ENCODE measurements around the gene BIRC5. TPM values are rescaled to one million over a fixed set of nuclear protein-coding genes. Genes with fewer than 3 reads are reported as not detected.

Gene BIRC5
- total RNA-seq, 1 experiment from 2014 or later = 119 TPM

DNA sequence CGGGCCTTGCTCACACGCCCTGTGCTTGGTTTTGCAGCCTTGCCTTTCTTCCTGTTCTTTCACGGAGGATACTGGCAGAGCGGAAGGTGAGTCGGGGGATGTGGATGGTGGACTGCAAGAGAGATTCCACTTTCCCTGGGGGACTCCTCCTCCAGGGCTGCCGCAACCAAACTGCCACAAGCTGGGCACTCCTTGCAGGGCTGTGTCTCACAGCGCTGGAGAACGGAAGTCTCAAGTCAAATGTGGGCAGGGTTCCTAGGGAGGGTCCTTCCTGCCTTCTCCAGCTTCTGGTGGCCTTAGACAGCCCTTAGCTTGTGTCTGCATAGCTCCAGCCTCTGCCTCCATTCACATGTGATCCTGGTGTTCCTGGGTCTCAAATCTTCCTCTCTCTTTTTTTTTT is 11.4 kb upstream of the BIRC5 start:
- H3K27me3 ChIP-seq (ENCODE audit: control insufficient read depth, insufficient read depth, low read length) = no peaks in the 10 kb centered on the region
- ATAC-seq (no peak), DNase-seq (ENCODE audit: low read depth, low spot score) (no peak)
- no peaks in the 10 kb centered on the region for H3K36me3 ChIP-seq (ENCODE audit: control insufficient read depth, insufficient read depth, low read length)
- no peaks in the 10 kb centered on the region for H3K9me3 ChIP-seq (ENCODE audit: control insufficient read depth, insufficient read depth, low read depth, low read length)
- no peaks in the 10 kb centered on the region for H3K4me1 ChIP-seq (ENCODE audit: control insufficient read depth, insufficient read depth, low read length)
- H3K27ac ChIP-seq (ENCODE audit: low read length) = no peak overlapping the region
- POLR2A ChIA-PET = interaction anchor here (0.6 to 0.7 kb wide), 3 partner anchors 18 to 281 kb away, joined by 9 to 17 read pairs (median 15); no protein-coding TSS in a partner anchor
- in situ Hi-C loops (cut with HindIII; ENCODE audit: low pct_unique_long_range_greater_than_20kb, low sequenced_read_pairs) = no loop called here
- H3K4me3 ChIP-seq (ENCODE audit: low read depth in 2 of 2, low read length in 2 of 2) = no peak overlapping the region
- intact Hi-C loops (cut with micrococcal nuclease; ENCODE audit: unreplicated experiment) = no loop called here
- BruUV-seq (replicated peaks) = no TSS peak
- CTCF ChIA-PET = interaction anchor here (0.7 to 0.8 kb wide), 2 partner anchors 16 to 172 kb away, joined by 12 to 17 read pairs; no protein-coding TSS in a partner anchor
- TF ChIP-seq, protein P1, sequence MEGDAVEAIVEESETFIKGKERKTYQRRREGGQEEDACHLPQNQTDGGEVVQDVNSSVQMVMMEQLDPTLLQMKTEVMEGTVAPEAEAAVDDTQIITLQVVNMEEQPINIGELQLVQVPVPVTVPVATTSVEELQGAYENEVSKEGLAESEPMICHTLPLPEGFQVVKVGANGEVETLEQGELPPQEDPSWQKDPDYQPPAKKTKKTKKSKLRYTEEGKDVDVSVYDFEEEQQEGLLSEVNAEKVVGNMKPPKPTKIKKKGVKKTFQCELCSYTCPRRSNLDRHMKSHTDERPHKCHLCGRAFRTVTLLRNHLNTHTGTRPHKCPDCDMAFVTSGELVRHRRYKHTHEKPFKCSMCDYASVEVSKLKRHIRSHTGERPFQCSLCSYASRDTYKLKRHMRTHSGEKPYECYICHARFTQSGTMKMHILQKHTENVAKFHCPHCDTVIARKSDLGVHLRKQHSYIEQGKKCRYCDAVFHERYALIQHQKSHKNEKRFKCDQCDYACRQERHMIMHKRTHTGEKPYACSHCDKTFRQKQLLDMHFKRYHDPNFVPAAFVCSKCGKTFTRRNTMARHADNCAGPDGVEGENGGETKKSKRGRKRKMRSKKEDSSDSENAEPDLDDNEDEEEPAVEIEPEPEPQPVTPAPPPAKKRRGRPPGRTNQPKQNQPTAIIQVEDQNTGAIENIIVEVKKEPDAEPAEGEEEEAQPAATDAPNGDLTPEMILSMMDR (IDR thresholded peaks at IDR 0.05) = no peak
- TF ChIP-seq SIN3A (IDR thresholded peaks at IDR 0.05; ENCODE audit: borderline replicate concordance, insufficient read depth, low read depth, low read length) = no peak
- TF ChIP-seq, protein P2, sequence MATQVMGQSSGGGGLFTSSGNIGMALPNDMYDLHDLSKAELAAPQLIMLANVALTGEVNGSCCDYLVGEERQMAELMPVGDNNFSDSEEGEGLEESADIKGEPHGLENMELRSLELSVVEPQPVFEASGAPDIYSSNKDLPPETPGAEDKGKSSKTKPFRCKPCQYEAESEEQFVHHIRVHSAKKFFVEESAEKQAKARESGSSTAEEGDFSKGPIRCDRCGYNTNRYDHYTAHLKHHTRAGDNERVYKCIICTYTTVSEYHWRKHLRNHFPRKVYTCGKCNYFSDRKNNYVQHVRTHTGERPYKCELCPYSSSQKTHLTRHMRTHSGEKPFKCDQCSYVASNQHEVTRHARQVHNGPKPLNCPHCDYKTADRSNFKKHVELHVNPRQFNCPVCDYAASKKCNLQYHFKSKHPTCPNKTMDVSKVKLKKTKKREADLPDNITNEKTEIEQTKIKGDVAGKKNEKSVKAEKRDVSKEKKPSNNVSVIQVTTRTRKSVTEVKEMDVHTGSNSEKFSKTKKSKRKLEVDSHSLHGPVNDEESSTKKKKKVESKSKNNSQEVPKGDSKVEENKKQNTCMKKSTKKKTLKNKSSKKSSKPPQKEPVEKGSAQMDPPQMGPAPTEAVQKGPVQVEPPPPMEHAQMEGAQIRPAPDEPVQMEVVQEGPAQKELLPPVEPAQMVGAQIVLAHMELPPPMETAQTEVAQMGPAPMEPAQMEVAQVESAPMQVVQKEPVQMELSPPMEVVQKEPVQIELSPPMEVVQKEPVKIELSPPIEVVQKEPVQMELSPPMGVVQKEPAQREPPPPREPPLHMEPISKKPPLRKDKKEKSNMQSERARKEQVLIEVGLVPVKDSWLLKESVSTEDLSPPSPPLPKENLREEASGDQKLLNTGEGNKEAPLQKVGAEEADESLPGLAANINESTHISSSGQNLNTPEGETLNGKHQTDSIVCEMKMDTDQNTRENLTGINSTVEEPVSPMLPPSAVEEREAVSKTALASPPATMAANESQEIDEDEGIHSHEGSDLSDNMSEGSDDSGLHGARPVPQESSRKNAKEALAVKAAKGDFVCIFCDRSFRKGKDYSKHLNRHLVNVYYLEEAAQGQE (IDR thresholded peaks at IDR 0.05; ENCODE audit: insufficient read depth in 1 of 2, low read depth in 2 of 2, low read length in 1 of 2) = no peak
- no peak for TF ChIP-seq POLR2AphosphoS5 (IDR thresholded peaks at IDR 0.05; ENCODE audit: low read depth, low read length)
- TF ChIP-seq TCF7L2 (IDR thresholded peaks at IDR 0.05; ENCODE audit: low read depth, low read length) = no peak

DNA sequence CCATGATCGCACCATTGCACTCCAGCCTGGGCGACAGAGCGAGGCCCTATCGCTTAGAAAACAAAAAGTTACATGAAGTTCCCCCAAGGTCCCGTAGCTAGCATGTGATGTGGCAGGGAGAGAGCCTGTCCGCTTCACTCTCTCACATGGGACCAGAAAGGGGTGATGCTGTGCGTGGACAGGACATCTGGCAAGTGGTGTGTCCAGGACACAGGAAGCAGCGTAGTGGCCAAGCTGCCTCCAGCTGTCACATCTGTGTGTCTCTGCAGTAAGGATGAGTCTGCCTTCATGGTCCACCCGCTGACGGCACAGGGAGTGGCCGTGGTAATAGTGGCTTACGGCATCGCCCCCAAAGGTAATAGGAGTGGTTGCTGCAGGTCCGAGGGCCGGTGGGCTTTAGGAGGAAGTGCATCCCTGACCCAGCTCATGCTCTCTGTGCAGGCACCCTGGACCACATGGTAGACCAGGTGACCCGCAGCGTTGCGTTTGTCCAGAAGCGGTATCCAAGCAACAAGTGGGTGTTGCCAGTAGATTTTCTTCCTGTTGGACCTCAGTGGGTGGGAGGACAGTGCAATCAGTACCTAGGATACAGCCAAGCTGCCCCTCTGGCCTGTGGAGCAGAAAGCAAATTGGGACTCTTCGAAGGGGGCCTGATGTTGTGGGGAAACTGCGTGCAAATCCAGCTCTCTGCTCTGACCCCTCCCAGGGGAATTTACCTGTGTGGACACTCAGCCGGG is 9.5 kb upstream of the BIRC5 start:
- in situ Hi-C loops (cut with HindIII; ENCODE audit: low pct_unique_long_range_greater_than_20kb, low sequenced_read_pairs) = no loop called here
- no peak overlapping the region for H3K27ac ChIP-seq (ENCODE audit: low read length)
- no peaks in the 10 kb centered on the region for H3K4me1 ChIP-seq (ENCODE audit: control insufficient read depth, insufficient read depth, low read length)
- 0 out of 2 replicates have a peak, but pooled peaks have one; percentile 17 for ATAC-seq
- H3K9me3 ChIP-seq (ENCODE audit: control insufficient read depth, insufficient read depth, low read depth, low read length) = no peaks in the 10 kb centered on the region
- ChIA-PET CTCF (no interaction called here), POLR2A (interaction anchor here (0.6 kb wide), 1 partner anchor 338 kb away, joined by 3 read pairs; no protein-coding TSS in a partner anchor)
- no TSS peak for BruUV-seq (replicated peaks)
- H3K4me3 ChIP-seq (ENCODE audit: low read depth in 2 of 2, low read length in 2 of 2) = no peak overlapping the region
- intact Hi-C loops (cut with micrococcal nuclease; ENCODE audit: unreplicated experiment) = no loop called here
- H3K27me3 ChIP-seq (ENCODE audit: control insufficient read depth, insufficient read depth, low read length) = no peaks in the 10 kb centered on the region
- H3K36me3 ChIP-seq (ENCODE audit: control insufficient read depth, insufficient read depth, low read length) = no peaks in the 10 kb centered on the region
- no peak for DNase-seq (ENCODE audit: low read depth, low spot score)
- TF ChIP-seq POLR2AphosphoS5 (IDR thresholded peaks at IDR 0.05; ENCODE audit: low read depth, low read length) (no peak), TCF7L2 (IDR thresholded peaks at IDR 0.05; ENCODE audit: low read depth, low read length) (no peak), SIN3A (IDR thresholded peaks at IDR 0.05; ENCODE audit: borderline replicate concordance, insufficient read depth, low read depth, low read length) (no peak)
- TF ChIP-seq, protein P1 (IDR thresholded peaks at IDR 0.05) = no peak
- TF ChIP-seq, protein P2 (IDR thresholded peaks at IDR 0.05; ENCODE audit: insufficient read depth in 1 of 2, low read depth in 2 of 2, low read length in 1 of 2) = no peak
